Body of pancreas (tissue), 4 donors: Measurements from ENCODE around the gene HERC2. TPM values are rescaled to one million over a fixed set of nuclear protein-coding genes. Genes with fewer than 3 reads are reported as not detected.

ENCODE experiments used
- ATAC-seq: fragments of 150-250 bp; one replicate; pipeline ENCODE4 v1.9.1; 2016
- DNase-seq, 4 donors: peaks; one replicate each; pipeline ENCODE4 v3.0.0-alpha.2; 2019
- H3K27ac ChIP-seq, 4 donors: fragments of 200-600 bp; sonication (generic); 1 replicate in 3 of 4; 2 replicates in 1 of 4; pipeline versions ENCODE4 v1.5.1 to v1.6.1; 2016 to 2019; ENCODE audit warnings: mild to moderate bottlenecking in 1 of 4, mixed read lengths in 1 of 4, moderate library complexity in 1 of 4
- H3K27me3 ChIP-seq, 2 donors: fragments of 200-600 bp; sonication (generic); one replicate each; pipeline ENCODE4 v1.6.0; 2016; ENCODE audit warnings: mild to moderate bottlenecking in 1 of 2
- H3K36me3 ChIP-seq, 2 donors: fragments of 200-600 bp; sonication (generic); replicated peaks in 1 of 2; 2 replicates each; pipeline ENCODE4 v1.5.1; 2016; ENCODE audit warnings: low read depth in 2 of 2; ENCODE audit not compliant: insufficient read depth in 1 of 2
- H3K4me1 ChIP-seq: fragments of 200-600 bp; sonication (generic); one replicate; pipeline ENCODE4 v1.6.0; 2016
- H3K4me3 ChIP-seq, 2 donors: fragments of 200-600 bp; sonication (generic); 1 replicate in 1 of 2; 2 replicates in 1 of 2; pipeline ENCODE4 v1.5.1; 2016 to 2019
- H3K9me3 ChIP-seq, 3 donors: fragments of 200-600 bp; sonication (generic); 1 replicate in 2 of 3; 2 replicates in 1 of 3; pipeline ENCODE4 v1.5.1; 2016
- POLR2A ChIP-seq, 3 donors: fragments of 450-650 bp; IDR thresholded peaks; one replicate each; pipeline ENCODE4 v1.6.1; 2016; ENCODE audit warnings: antibody characterized with exemption in 3 of 3, mild to moderate bottlenecking in 2 of 3
- WGBS, 2 donors: methylation state at CpG; one replicate each; pipeline ENCODE4 v1.1.5; 2017; 5-methylcytosine and 5-hydroxymethylcytosine counted together
- intact Hi-C: fragments of 100-400 bp; cut with DNase I; formaldehyde crosslinking; loops from one replicate; pipeline ENCODE4 v1.15.1; 2023
- total RNA-seq, 2 donors: library from RNA; depleted of rRNA; stranded (reverse); fragments of >200 nt; gene quantifications; one replicate each; pipeline ENCODE4 v1.1.0, GENCODE V29; 2016
- TF ChIP-seq, protein P1 (sequence below), 7 experiments: fragments of 450-650 bp in 4 of 7; fragments of 200-600 bp in 3 of 7; sonication (generic) in 3 of 7; IDR thresholded peaks; one replicate each; pipeline ENCODE4 v1.5.1; 2016 to 2019; ENCODE audit warnings: antibody characterized with exemption in 7 of 7

Gene HERC2
- total RNA-seq, 2 donors from 2014 or later, result 36.3 to 76.5 TPM

DNA sequence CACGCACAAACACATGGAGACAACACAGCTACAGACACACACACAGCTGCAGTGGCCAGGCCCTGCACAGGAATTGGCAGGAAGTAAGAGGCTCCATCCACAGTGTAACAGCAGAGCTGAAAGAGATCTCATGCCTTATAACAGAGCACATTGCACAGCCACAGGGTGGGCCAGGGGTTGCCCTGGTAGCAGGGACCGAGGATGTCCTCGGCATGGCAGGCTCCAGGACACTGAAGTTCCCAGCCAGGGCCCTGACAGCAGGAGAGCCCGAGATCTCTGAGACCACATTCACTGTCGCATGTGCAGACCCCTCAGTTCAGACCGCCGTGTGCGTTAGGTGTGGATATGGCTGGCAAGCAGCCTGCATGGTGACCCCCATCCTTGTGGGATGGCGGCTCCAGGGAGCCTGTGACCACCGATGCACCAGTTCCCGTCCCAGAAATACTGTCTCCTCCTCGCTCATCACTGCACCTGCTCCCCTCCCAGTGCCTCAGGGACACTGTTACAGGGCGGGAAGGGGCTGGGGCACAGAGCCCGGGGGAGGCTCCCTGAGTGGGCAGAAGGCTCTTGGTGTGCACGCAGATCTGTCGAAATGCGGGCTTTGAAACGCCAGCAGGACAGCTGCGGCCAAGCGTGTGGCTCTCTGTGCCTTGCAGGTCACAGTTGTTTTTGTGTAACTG, 221.3 kb downstream of the HERC2 start:
- ATAC-seq (no peak), DNase-seq (no peak)
- TF ChIP-seq POLR2A (IDR thresholded peaks at IDR 0.05), result no peak
- TF ChIP-seq, protein P1, sequence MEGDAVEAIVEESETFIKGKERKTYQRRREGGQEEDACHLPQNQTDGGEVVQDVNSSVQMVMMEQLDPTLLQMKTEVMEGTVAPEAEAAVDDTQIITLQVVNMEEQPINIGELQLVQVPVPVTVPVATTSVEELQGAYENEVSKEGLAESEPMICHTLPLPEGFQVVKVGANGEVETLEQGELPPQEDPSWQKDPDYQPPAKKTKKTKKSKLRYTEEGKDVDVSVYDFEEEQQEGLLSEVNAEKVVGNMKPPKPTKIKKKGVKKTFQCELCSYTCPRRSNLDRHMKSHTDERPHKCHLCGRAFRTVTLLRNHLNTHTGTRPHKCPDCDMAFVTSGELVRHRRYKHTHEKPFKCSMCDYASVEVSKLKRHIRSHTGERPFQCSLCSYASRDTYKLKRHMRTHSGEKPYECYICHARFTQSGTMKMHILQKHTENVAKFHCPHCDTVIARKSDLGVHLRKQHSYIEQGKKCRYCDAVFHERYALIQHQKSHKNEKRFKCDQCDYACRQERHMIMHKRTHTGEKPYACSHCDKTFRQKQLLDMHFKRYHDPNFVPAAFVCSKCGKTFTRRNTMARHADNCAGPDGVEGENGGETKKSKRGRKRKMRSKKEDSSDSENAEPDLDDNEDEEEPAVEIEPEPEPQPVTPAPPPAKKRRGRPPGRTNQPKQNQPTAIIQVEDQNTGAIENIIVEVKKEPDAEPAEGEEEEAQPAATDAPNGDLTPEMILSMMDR (IDR thresholded peaks at IDR 0.05), result no peak
- Histone ChIP-seq H3K4me3 (no peak overlapping the region), H3K4me1 (peaks cover 30% of the 10 kb centered on the region), H3K27ac (no peak overlapping the region), H3K9me3 (no peaks in the 10 kb centered on the region), H3K36me3 (no peaks in the 10 kb centered on the region), H3K27me3 (no peaks in the 10 kb centered on the region)
- intact Hi-C loops, result no loop called here
- 90 to 93% methylated on average over 10 to 20 of the region's 20 CpGs for WGBS, 2 donors

DNA sequence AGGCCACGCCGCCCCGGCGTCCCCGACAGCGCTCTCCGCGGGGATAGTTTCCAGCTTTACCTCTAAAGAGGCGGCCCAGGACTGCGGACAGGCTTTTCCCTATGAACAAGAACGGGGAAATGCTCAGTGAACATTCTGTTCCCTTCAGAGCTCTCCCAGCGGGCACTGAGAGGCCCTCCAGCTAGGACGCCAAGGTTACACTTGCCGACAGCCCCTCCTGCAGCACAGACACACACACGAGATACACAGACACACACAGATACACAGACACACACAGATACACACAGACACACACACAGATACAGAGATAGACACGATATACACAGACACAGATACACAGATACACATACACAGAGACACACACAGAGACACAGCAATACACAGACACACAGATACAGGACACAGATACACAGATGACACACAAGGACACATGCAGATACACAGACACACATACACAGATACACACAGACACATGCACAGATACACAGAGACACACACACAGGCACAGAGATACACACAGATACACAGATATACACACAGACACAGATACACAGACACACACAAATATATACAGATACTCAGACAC, 222.3 kb downstream of the HERC2 start:
- no peaks in the 10 kb centered on the region for H3K27me3 ChIP-seq
- H3K27ac ChIP-seq, result no peak overlapping the region
- no peaks in the 10 kb centered on the region for H3K36me3 ChIP-seq
- no peak overlapping the region for H3K4me3 ChIP-seq
- no peaks in the 10 kb centered on the region for H3K9me3 ChIP-seq
- H3K4me1 ChIP-seq, result peaks cover 40% of the 10 kb centered on the region
- WGBS, 2 donors, result 14 to 36% methylated on average over 5 to 16 of the region's 16 CpGs
- DNase-seq, result peak in 1 of 4 donors; percentile 25
- no peak for TF ChIP-seq POLR2A (IDR thresholded peaks at IDR 0.05)
- TF ChIP-seq, protein P1 (IDR thresholded peaks at IDR 0.05), result no peak
- peak; percentile 6 for ATAC-seq
- intact Hi-C loops, result no loop called here

DNA sequence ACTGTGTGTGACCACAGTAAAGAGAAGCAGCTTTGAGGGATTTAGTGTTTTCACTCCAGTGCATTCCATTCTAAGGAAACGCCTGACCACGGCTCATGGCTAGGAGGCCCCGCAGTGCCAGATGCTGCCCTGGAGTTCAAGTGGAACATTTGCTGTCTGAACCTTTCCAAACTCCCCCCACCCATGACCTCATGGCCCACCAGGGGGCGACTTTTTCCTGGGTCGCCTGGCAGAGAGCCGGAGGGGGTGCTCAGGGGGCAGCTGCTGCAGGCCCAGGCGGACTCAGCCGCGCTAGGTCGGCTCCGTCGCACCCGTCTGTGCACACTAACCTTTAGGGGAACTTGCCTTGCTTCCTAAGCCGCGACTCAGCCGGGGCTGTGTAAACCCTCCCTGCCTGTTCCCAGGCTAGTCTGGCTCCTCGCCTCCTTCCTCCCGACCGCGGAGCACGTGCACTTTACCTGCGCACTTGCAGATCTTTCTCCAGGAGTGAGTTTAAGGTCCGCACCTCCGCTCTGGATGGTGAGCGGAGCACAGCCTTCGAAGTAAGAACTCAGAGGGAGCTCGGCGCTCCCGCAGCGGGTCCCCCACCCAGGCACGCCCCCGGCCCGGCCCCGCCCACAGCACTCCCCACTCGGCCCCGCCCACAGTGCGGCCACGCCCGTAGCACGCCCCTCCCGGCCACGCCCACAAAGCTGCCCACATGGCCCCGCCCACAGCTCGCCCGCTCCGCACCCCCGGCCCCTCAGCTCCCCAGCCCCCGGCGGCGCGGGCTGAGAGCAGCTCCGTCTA, 223.0 kb downstream of the HERC2 start, which contains the start of gene OCA2:
TSS of gene OCA2 (minus strand) at position 550 of the 789 bp plus-strand sequence. CDS start 17,441 bp downstream, outside the sequence.
- TF ChIP-seq, protein P1 (IDR thresholded peaks at IDR 0.05), result no peak
- no peak for TF ChIP-seq POLR2A (IDR thresholded peaks at IDR 0.05)
- ATAC-seq, result peak; percentile 14
- Histone ChIP-seq H3K27me3 (no peaks in the 10 kb centered on the region), H3K4me1 (peaks cover 46% of the 10 kb centered on the region), H3K36me3 (no peaks in the 10 kb centered on the region), H3K9me3 (no peaks in the 10 kb centered on the region), H3K4me3 (no peak within 1 kb of the TSS), H3K27ac (no peak within 1 kb of the TSS)
- DNase-seq, result peak; percentile 41 to 74 (median 58)
- intact Hi-C loops, result no loop called here
- 7 to 9% methylated on average over 18 to 52 of the region's 52 CpGs for WGBS, 2 donors

DNA sequence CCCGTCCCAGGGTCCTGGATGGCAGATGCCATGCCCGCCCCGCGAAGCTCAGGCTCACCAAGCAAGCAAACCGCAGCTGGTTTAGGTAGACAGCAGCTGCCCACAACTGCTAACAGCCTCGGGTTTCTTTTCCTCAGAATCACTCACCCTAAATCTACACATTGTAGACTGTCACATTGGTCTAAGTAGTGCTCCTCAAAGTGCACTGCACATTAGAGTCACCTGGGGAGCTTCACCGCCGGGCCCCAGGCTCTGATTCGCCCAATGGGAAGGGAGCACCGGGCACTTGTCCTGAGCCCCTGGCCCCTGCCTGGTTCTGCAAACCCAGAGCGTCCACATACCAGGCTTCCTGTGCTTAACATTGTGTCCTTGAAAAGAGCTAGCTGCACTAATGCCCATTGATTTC, 223.6 kb downstream of the HERC2 start:
- no peak overlapping the region for H3K4me3 ChIP-seq
- H3K27me3 ChIP-seq, result no peaks in the 10 kb centered on the region
- no peak overlapping the region for H3K27ac ChIP-seq
- peaks cover 46% of the 10 kb centered on the region for H3K4me1 ChIP-seq
- ATAC-seq (no peak), DNase-seq (no peak)
- WGBS, 2 donors, result 72 to 78% methylated on average over 11 of the region's 11 CpGs
- no peaks in the 10 kb centered on the region for H3K36me3 ChIP-seq
- intact Hi-C loops, result no loop called here
- TF ChIP-seq POLR2A (IDR thresholded peaks at IDR 0.05), result no peak
- TF ChIP-seq, protein P1 (IDR thresholded peaks at IDR 0.05), result no peak
- H3K9me3 ChIP-seq, result no peaks in the 10 kb centered on the region
